GM21390 (cell line): ENCODE results near the gene TEKTIP1.
"Not testable (repeated sequence)": the region's sequence is repeated elsewhere in the genome, so short reads cannot be mapped to it uniquely, and the experiment has no call there.

Experiments used
- ATAC-seq: cut with Tn5 transposase; IDR thresholded peaks from one replicate; pipeline ENCODE4 v1.9.1; 2021; ENCODE audit not compliant: unreplicated experiment

Gene TEKTIP1

DNA sequence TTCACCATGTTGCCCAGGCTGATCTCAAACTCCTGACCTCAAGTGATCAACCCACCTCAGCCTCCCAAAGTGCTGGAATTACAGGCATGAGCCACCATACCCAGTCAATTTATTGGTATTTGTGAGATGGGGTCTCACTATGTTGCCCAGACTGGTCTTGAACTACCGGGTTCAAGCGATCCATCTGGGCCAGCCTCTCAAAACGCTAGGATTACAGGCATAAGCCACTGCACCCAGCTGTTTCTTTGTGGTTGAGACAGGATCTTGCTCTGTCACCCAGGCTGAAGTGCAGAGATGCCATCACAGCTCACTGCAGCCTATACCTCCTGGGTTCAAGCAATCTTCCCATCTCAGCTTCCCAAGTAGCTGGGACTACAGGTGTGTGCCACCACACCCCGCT lies 42.8 kb downstream of the TEKTIP1 start:
- not testable (repeated sequence) for ATAC-seq

GRCh38 chr19:3584036-3584802 lies 45.2 kb downstream of the TEKTIP1 start:
- ATAC-seq, result not testable (repeated sequence)

- no peak for ATAC-seq
Observed at GRCh38 chr19:3585301-3586126, 46.5 kb downstream of the TEKTIP1 start, which contains the start of gene GIPC3. Gene GIPC3 (plus strand): TSS chr19:3585478. CDS start chr19:3585598, 120 bp downstream.

- no peak for ATAC-seq
Observed at GRCh38 chr19:3586127-3586626, 47.2 kb downstream of the TEKTIP1 start.

DNA sequence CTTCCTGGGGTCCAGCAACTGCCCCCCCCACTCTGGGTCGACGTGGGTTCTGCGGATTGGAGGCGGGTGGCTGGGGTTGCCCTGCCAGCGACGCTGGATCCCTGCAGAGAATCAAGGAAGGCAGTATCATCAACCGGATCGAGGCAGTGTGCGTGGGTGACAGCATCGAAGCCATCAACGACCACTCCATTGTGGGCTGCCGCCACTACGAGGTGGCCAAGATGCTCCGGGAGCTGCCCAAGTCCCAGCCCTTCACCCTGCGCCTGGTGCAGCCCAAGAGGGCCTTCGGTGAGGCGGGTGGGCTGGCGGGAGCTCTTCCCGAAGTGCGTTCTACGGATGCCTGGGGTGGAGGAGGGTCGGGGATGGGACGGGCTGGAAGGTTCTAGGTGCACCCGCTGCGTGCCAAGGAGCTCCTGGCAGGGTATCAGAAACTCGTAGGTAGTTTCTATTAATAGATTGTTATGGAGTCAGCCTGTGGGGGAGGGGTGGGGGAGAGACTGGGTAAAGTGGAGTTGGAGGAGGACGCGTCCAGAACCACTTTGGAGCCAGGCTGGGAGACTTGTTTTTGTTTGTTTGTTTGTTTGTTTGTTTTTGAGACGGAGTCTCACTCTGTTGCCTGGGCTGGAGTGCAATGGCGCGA lies 47.9 kb downstream of the TEKTIP1 start:
- no peak for ATAC-seq

GRCh38 chr19:3589439-3589838 lies 50.5 kb downstream of the TEKTIP1 start:
- ATAC-seq, result no peak

DNA sequence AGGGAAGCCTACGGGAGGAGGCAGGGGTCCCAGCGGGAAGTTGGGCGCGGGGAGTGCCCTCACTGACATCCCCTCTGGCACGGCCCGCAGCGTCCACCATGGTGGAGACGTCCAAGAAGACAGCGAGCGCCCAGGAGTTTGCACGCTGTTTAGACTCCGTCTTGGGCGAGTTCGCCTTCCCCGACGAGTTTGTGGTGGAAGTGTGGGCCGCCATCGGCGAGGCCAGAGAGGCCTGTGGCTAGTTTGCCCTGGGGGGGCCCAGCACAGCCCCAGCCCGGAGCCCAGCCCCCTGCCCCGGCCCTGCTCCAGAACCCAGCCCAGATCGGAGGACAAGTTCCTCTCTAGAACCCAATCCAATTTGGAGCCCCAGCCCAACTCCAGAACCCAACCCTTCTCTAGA lies 51.0 kb downstream of the TEKTIP1 start:
- ATAC-seq, result no peak

GRCh38 chr19:3590991-3591659 lies 52.2 kb downstream of the TEKTIP1 start:
- no peak for ATAC-seq

- ATAC-seq, result no peak
Observed at GRCh38 chr19:3591876-3592613, 53.1 kb downstream of the TEKTIP1 start.

GRCh38 chr19:3593156-3593555 lies 54.2 kb downstream of the TEKTIP1 start:
- no peak for ATAC-seq
